Measurements from ENCODE around the gene NUDT22.

GRCh38 chr11:64230985-64231365 lies 4.9 kb downstream of the NUDT22 start:
- no peak for TF ChIP-seq EP300 (IDR thresholded peaks at IDR 0.05)
- no peak for TF ChIP-seq CTCF (IDR thresholded peaks at IDR 0.05)
